Adrenal gland (tissue), 5 donors: ENCODE data around the gene TGFBR2.

Experiments
- CTCF ChIP-seq, 6 experiments: fragments of 450-650 bp in 4 of 6; fragments of 200-600 bp in 2 of 6; sonication (generic) in 1 of 6; IDR thresholded peaks; 1 replicate in 5 of 6; 2 replicates in 1 of 6; pipeline versions ENCODE4 v1.5.1 to v1.8.0; 2016 to 2021; ENCODE audit warnings: antibody characterized with exemption in 6 of 6, mild to moderate bottlenecking in 2 of 6, moderate library complexity in 1 of 6
- POLR2A ChIP-seq, 2 donors: fragments of 450-650 bp; IDR thresholded peaks; one replicate each; pipeline ENCODE4 v1.6.1; 2017; ENCODE audit warnings: antibody characterized with exemption in 2 of 2, mild to moderate bottlenecking in 2 of 2, moderate library complexity in 1 of 2
- donor health status: DM: no; HTN: no; CAD: no.

GRCh38 chr3:30609930-30610701 lies 3.7 kb downstream of the TGFBR2 start:
- TF ChIP-seq CTCF (IDR thresholded peaks at IDR 0.05) (no peak), POLR2A (IDR thresholded peaks at IDR 0.05) (no peak)
